ENCODE results near the gene CACNA2D1. TPM values are rescaled to one million over a fixed set of nuclear protein-coding genes. Genes with fewer than 3 reads are reported as not detected.

Gene CACNA2D1
- total RNA-seq, 1 experiment from 2014 or later, result 0.27 TPM

GRCh38 chr7:82449910-82450309 lies 6.3 kb upstream of the CACNA2D1 start:
- intact Hi-C loops (cut with micrococcal nuclease), result no loop called here
- H3K9me2 ChIP-seq (ENCODE audit: insufficient read depth), result no peaks in the 10 kb centered on the region
- H3K27ac ChIP-seq (ENCODE audit: low read depth, low read length), result no peak overlapping the region
- no peaks in the 10 kb centered on the region for H3K9me3 ChIP-seq (ENCODE audit: control insufficient read depth in 1 of 2, insufficient read depth in 1 of 2, low read depth in 1 of 2, low read length in 2 of 2)
- no peaks in the 10 kb centered on the region for H3K79me2 ChIP-seq (ENCODE audit: insufficient read depth, low read length)
- ChIA-PET RAD21 (ENCODE audit: low non-redundant PET in 1 of 2, low total read pairs in 2 of 2, uncharacterized antibody in 2 of 2, unreplicated experiment in 2 of 2) (no interaction called here), CTCF (no interaction called here), POLR2A (no interaction called here)
- H3K27me3 ChIP-seq (ENCODE audit: insufficient read depth, low read length), result no peaks in the 10 kb centered on the region
- no peaks in the 10 kb centered on the region for H3K36me3 ChIP-seq (ENCODE audit: control insufficient read depth in 1 of 2, insufficient read depth in 2 of 2, low read length in 2 of 2)
- H3K4me3 ChIP-seq (replicated peaks in 1 of 2; ENCODE audit: low read depth in 1 of 2, low read length in 2 of 2), result no peak overlapping the region
- ATAC-seq (no peak), DNase-seq (ENCODE audit: low read depth, low spot score) (no peak)
- H4K20me1 ChIP-seq (ENCODE audit: insufficient read depth), result no peaks in the 10 kb centered on the region
- no TSS peak for BruUV-seq (replicated peaks)
- H3K4me1 ChIP-seq (ENCODE audit: control insufficient read depth in 1 of 2, insufficient read depth in 2 of 2, low read length in 2 of 2), result no peaks in the 10 kb centered on the region
- no peak overlapping the region for H2AFZ ChIP-seq (ENCODE audit: low read depth, low read length, poor library complexity, severe bottlenecking)
- H3K9ac ChIP-seq (ENCODE audit: low read length), result no peak overlapping the region
- no peak overlapping the region for H3K4me2 ChIP-seq (ENCODE audit: low read length)
- TF ChIP-seq CEBPB (IDR thresholded peaks at IDR 0.05; ENCODE audit: low read depth) (no peak), POLR2AphosphoS5 (IDR thresholded peaks at IDR 0.05; ENCODE audit: low read depth, low read length) (no peak), POLR2A (IDR thresholded peaks at IDR 0.05; ENCODE audit: borderline replicate concordance, extremely low read depth, insufficient read depth, insufficient read length) (no peak), CBX3 (IDR thresholded peaks at IDR 0.05; ENCODE audit: low read depth) (no peak), YY1 (IDR thresholded peaks at IDR 0.05; ENCODE audit: extremely low read depth, insufficient replicate concordance, low read depth, low read length) (no peak), FOSL1 (IDR thresholded peaks at IDR 0.05; ENCODE audit: low read depth) (no peak), ELF1 (IDR thresholded peaks at IDR 0.05; ENCODE audit: borderline replicate concordance, low read depth) (no peak), ZFX (IDR thresholded peaks at IDR 0.05) (no peak), SP1 (IDR thresholded peaks at IDR 0.05; ENCODE audit: low read depth) (no peak), EZH2 (IDR thresholded peaks at IDR 0.05) (no peak), ZBTB33 (IDR thresholded peaks at IDR 0.05; ENCODE audit: extremely low read depth, insufficient replicate concordance, low read length) (no peak)

All from HCT116 (cell line).